AG10803 (cell line): Measurements from ENCODE around the gene DENND5B.
A peak's percentile ranks its signal among the peaks of the same experiment; 100 is the strongest.
"Not testable (repeated sequence)": the region's sequence is repeated elsewhere in the genome, so short reads cannot be mapped to it uniquely, and the experiment has no call there.

Experiments used
- DNase-seq: peaks from one replicate; pipeline ENCODE4 v3.0.0; 2010; ENCODE audit warnings: low read depth
- H3K4me3 ChIP-seq: 2 replicates; pipeline ENCODE4 v1.5.1; 2011; ENCODE audit warnings: mild to moderate bottlenecking, low read length, control low read depth
- CTCF ChIP-seq: conservative IDR thresholded peaks from 2 replicates; pipeline ENCODE4 v1.5.1; 2011; ENCODE audit warnings: mild to moderate bottlenecking, low read length, control low read depth, inconsistent platforms

DENND5B gene

GRCh38 chr12:31482816-31483215 lies 108.1 kb downstream of the DENND5B start:
- no peak overlapping the region for H3K4me3 ChIP-seq
- peak; percentile 2 for DNase-seq
- TF ChIP-seq CTCF: no peak

- DNase-seq: no peak
- TF ChIP-seq CTCF: no peak
- no peak overlapping the region for H3K4me3 ChIP-seq
These were observed 109.5 kb downstream of the DENND5B start for GRCh38 chr12:31481415-31481814.

DNA sequence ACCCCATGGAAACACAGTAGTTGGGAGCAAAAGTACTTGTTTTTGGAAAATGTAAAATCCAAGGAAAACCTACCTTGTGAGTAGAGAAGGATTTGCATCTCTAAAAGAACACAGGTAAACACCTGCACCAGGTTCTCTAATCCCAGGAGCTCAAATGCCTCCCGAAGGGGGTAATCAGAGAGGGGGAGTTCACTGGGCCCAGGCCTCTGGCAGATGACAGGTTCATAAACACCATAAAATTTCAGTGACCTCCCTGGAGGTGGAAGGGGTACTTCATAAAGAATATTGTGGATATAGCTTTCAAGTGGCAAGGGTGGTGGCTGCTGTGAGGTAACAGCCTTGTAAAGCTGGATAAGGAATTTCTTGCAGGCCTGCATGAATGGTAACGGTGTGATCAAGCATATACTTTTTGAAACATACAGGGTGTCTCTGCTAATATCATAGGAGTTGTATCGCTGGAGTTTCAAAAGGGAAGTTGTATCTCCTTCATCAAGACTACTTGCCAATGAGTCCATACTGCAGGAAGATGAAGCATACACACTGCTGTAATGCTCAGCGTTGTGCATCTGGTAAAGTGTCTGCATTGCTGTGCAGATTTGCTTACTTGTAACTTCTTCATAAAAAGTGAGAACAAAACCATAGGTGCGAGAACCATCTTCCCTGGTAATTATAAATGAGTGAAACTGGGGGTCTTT lies 111.3 kb downstream of the DENND5B start:
- no peak overlapping the region for H3K4me3 ChIP-seq
- DNase-seq: no peak
- no peak for TF ChIP-seq CTCF

- no peak for TF ChIP-seq CTCF
- no peak for DNase-seq
- no peak overlapping the region for H3K4me3 ChIP-seq
These were observed 112.0 kb downstream of the DENND5B start for GRCh38 chr12:31478898-31479297.

- no peak overlapping the region for H3K4me3 ChIP-seq
- TF ChIP-seq CTCF: no peak
- DNase-seq: no peak
These were observed 112.5 kb downstream of the DENND5B start for GRCh38 chr12:31478425-31478824.

- TF ChIP-seq CTCF: no peak
- H3K4me3 ChIP-seq: no peak overlapping the region
- DNase-seq: no peak
These were observed 113.2 kb downstream of the DENND5B start for GRCh38 chr12:31477687-31478086.

GRCh38 chr12:31476437-31476836 lies 114.5 kb downstream of the DENND5B start:
- H3K4me3 ChIP-seq: no peak overlapping the region
- no peak for DNase-seq

DNA sequence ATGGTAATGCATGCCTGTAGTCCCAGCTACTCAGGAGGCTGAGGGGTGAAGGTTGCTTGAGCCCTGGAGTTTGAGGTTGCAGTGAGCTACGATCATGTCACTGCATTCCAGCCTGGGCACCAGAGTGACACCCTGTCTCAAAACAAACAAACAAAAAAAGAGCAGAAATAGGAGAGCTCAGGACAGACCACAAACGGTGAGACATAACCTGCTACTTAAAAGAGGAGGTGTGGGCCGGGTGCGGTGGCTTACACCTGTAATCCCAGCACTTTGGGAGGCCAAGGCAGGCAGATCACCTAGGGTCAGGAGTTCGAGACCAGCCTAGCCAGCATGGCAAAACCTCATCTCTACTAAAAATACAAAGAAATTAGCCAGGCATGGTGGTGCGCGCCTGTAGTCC lies 115.3 kb downstream of the DENND5B start:
- not testable (repeated sequence) for DNase-seq, H3K4me3 ChIP-seq

More at GRCh38 chr12:31476437-31476836, 114.5 kb downstream of the DENND5B start:
- TF ChIP-seq CTCF: no peak
